Tibial artery (tissue), 4 donors: ENCODE measurements around the gene ZNF484.
"Not testable (repeated sequence)": the region's sequence is repeated elsewhere in the genome, so short reads cannot be mapped to it uniquely, and the experiment has no call there.

Experiments used
- DNase-seq, 2 donors: peaks; one replicate each; pipeline ENCODE4 v3.0.0-alpha.2; 2019
- H3K27ac ChIP-seq, 2 donors: fragments of 200-600 bp; sonication (generic) in 1 of 2; 1 replicate in 1 of 2; 2 replicates in 1 of 2; pipeline ENCODE4 v1.5.1; 2018 to 2019; ENCODE audit warnings: mild to moderate bottlenecking in 1 of 2
- H3K27me3 ChIP-seq, 2 donors: fragments of 200-600 bp; sonication (generic) in 1 of 2; one replicate each; pipeline versions ENCODE4 v1.5.1 to v1.6.0; 2016 to 2019
- H3K36me3 ChIP-seq, 3 donors: fragments of 200-600 bp; sonication (generic) in 2 of 3; one replicate each; pipeline ENCODE4 v1.5.1; 2016 to 2019; ENCODE audit warnings: mild to moderate bottlenecking in 2 of 3
- H3K4me1 ChIP-seq, 4 donors: fragments of 200-600 bp; sonication (generic) in 2 of 4; 1 replicate in 3 of 4; 2 replicates in 1 of 4; pipeline ENCODE4 v1.5.1; 2016 to 2019
- H3K4me3 ChIP-seq, 2 donors: fragments of 200-600 bp; sonication (generic) in 1 of 2; 1 replicate in 1 of 2; 2 replicates in 1 of 2; pipeline ENCODE4 v1.5.1; 2018 to 2019; ENCODE audit warnings: mild to moderate bottlenecking in 2 of 2
- H3K9me3 ChIP-seq, 3 donors: fragments of 200-600 bp; sonication (generic) in 1 of 3; one replicate each; pipeline ENCODE4 v1.5.1; 2016 to 2019
- intact Hi-C: fragments of 100-400 bp; cut with DNase I; formaldehyde crosslinking; loops from one replicate; pipeline ENCODE4 v1.15.0; 2023; ENCODE audit warnings: low total_unique reads
- TF ChIP-seq, protein P1 (sequence below), 2 experiments: fragments of 200-600 bp in 1 of 2; fragments of 450-650 bp in 1 of 2; IDR thresholded peaks; one replicate each; pipeline ENCODE4 v1.5.1; 2017 to 2019; ENCODE audit warnings: antibody characterized with exemption in 2 of 2, mild to moderate bottlenecking in 1 of 2, moderate library complexity in 1 of 2

Gene ZNF484

DNA sequence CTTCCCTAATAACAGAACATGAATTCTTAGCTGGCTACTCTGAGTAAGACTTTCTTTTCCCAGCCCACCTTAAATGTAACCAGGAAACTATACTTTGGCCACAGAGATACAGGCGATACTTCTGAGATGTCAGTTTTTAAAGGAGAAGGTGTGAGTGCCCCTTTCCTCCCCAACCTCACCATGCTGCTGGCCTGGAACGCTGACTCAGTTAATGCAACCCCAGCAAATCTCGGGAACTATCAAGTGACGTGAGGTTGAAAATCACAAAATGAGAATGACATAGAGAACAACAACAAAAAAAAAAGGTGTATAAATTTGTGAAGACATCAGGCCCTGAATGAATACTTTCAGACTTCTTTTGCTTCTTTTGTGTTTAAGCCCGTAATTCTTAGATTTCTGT is 13.7 kb downstream of the ZNF484 start:
- H3K4me3 ChIP-seq: no peak overlapping the region
- peaks cover 0 to 24% (median 11%) of the 10 kb centered on the region in 4 donors for H3K4me1 ChIP-seq
- no peaks in the 10 kb centered on the region for H3K9me3 ChIP-seq
- H3K27ac ChIP-seq: no peak overlapping the region
- peaks cover 7 to 31% (median 11%) of the 10 kb centered on the region in 3 donors for H3K36me3 ChIP-seq
- H3K27me3 ChIP-seq: no peaks in the 10 kb centered on the region
- intact Hi-C loops: no loop called here
- TF ChIP-seq, protein P1, sequence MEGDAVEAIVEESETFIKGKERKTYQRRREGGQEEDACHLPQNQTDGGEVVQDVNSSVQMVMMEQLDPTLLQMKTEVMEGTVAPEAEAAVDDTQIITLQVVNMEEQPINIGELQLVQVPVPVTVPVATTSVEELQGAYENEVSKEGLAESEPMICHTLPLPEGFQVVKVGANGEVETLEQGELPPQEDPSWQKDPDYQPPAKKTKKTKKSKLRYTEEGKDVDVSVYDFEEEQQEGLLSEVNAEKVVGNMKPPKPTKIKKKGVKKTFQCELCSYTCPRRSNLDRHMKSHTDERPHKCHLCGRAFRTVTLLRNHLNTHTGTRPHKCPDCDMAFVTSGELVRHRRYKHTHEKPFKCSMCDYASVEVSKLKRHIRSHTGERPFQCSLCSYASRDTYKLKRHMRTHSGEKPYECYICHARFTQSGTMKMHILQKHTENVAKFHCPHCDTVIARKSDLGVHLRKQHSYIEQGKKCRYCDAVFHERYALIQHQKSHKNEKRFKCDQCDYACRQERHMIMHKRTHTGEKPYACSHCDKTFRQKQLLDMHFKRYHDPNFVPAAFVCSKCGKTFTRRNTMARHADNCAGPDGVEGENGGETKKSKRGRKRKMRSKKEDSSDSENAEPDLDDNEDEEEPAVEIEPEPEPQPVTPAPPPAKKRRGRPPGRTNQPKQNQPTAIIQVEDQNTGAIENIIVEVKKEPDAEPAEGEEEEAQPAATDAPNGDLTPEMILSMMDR (IDR thresholded peaks at IDR 0.05): no peak
- DNase-seq: no peak

DNA sequence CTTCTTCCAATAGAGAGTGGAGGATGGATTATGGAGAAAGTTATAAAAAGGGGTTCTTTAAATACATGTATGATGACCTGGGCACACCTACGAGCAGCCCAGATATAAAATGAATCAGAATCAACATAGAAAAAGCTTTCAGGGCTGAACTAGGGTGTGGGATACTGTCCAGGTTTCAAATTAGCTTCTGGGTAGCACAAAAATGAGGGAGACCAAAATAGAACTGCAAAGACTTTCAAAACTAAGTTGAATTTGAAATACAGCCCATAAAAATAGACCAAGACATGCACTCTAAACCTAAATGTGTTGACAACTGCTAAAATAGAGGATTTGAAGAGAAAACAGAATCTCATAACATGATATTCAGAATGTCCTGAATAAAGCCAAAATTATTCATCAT is 17.0 kb downstream of the ZNF484 start:
- Histone ChIP-seq H3K36me3 (peaks cover 9 to 25% (median 13%) of the 10 kb centered on the region in 3 donors), H3K9me3 (no peaks in the 10 kb centered on the region), H3K27me3 (no peaks in the 10 kb centered on the region), H3K4me3 (no peak overlapping the region), H3K4me1 (peaks cover 0 to 24% (median 11%) of the 10 kb centered on the region in 4 donors), H3K27ac (peak overlapping the region in 1 of 2 donors; percentile 43)
- DNase-seq: no peak
- intact Hi-C loops: no loop called here
- TF ChIP-seq, protein P1 (IDR thresholded peaks at IDR 0.05): no peak

DNA sequence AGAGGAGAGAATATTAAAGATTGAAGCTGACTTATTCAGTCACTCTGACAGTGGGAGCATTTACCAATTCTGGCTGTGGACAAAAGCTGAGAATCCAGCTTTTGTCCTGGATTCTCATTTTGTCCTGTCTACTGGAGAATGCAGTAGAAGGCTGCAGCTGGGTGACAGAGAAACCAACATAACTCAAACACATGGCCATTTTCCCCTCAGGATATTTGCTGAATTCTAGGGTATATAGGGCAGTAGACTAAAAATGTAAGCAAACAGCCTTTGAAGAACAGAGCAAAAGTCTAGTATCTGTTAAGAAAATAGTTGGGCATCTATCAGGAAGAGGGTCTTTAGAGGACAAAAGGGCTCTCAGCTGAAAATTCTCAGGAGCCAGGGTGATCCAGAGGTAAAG is 20.6 kb downstream of the ZNF484 start:
- H3K9me3 ChIP-seq: no peaks in the 10 kb centered on the region
- H3K27ac ChIP-seq: no peak overlapping the region
- intact Hi-C loops: no loop called here
- H3K27me3 ChIP-seq: no peaks in the 10 kb centered on the region
- no peak for DNase-seq
- peaks cover 43 to 61% (median 50%) of the 10 kb centered on the region in 3 donors for H3K36me3 ChIP-seq
- H3K4me1 ChIP-seq: peaks cover 0 to 24% (median 11%) of the 10 kb centered on the region in 4 donors
- H3K4me3 ChIP-seq: no peak overlapping the region
- TF ChIP-seq, protein P1 (IDR thresholded peaks at IDR 0.05): no peak

DNA sequence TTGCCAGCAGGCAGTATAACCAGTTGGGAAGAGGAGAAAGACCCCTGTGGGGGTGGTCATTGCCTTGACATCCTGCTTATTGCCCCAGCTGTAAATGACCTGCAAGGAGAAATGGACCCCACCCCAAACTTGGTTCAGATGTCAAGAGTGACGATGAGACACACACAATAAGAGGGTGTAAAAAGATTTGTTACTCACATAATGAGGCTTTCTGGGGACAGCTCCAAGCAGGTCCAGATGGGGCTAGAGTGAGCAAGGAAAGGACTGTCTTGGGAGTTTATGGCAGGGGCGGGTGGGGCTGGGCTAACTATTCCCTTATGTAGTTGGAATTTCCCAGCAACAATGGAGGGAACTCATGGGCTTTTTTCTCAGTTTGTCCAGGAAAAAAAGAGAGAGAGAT is 24.1 kb downstream of the ZNF484 start:
- TF ChIP-seq, protein P1 (IDR thresholded peaks at IDR 0.05): no peak
- Histone ChIP-seq H3K4me3 (no peak overlapping the region), H3K9me3 (peaks cover 0 to 14% (median 0%) of the 10 kb centered on the region in 3 donors), H3K4me1 (no peaks in the 10 kb centered on the region), H3K27ac (no peak overlapping the region), H3K27me3 (no peaks in the 10 kb centered on the region), H3K36me3 (peaks cover 77 to 85% (median 83%) of the 10 kb centered on the region in 3 donors)
- intact Hi-C loops: no loop called here
- no peak for DNase-seq

DNA sequence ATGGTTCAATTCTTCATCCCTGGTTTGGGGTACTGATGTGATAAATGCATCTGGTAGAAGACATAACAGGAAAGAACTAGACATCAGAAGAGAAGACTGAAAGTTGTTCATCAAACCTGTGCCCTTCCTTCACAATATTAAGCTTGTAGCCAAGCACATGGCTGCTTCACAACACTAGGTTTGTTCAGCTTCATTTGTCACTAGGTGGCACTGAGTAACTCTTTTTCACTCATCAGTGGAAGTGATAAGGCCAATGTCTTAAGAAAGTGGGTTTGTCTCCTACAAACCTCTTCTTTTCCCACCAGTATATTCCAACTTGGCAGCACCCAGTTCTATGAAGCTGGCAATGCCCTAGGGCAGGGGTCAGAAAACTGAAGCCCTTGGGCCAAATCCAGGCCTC is 26.9 kb downstream of the ZNF484 start:
- DNase-seq: no peak
- H3K27me3 ChIP-seq: no peaks in the 10 kb centered on the region
- H3K4me1 ChIP-seq: no peaks in the 10 kb centered on the region
- no peak overlapping the region for H3K4me3 ChIP-seq
- TF ChIP-seq, protein P1 (IDR thresholded peaks at IDR 0.05): no peak
- peaks cover 7 to 42% (median 26%) of the 10 kb centered on the region in 3 donors for H3K9me3 ChIP-seq
- H3K27ac ChIP-seq: no peak overlapping the region
- intact Hi-C loops: no loop called here
- peaks cover 97 to 100% (median 99%) of the 10 kb centered on the region in 3 donors for H3K36me3 ChIP-seq

DNA sequence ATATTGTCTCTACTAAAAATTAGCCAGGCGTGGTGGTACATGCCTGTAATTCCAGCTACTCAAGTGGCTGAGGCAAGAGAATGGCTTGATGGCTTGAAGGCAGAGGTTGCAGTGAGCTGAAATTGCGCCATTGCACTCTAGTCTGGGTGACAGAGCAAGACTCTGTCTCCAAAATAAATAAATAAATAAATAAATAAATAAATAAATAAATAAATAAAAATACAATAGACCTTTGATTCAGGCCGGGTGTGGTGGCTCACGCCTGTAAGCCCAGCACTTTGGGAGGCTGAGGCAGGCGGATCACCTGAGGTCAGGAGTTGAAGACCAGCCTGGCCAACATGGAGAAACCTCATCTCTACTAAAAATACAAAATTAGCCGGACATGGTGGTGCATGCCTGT is 29.1 kb downstream of the ZNF484 start:
- Histone ChIP-seq H3K9me3 (peaks cover 7 to 63% (median 34%) of the 10 kb centered on the region in 3 donors), H3K36me3 (peaks cover 78 to 100% (median 94%) of the 10 kb centered on the region in 3 donors)
- H3K27ac ChIP-seq, H3K27me3 ChIP-seq, H3K4me3 ChIP-seq, H3K4me1 ChIP-seq, intact Hi-C loops, DNase-seq: not testable (repeated sequence)
